Measurements from ENCODE around the gene FSIP1.
A peak's percentile ranks its signal among the peaks of the same experiment; 100 is the strongest.

FSIP1 gene

GRCh38 chr15:39623529-39623931 lies 159.1 kb downstream of the FSIP1 start:
- DNase-seq (ENCODE audit: low spot score) (no peak), FAIRE-seq (no peak)

- no peak for DNase-seq (ENCODE audit: low spot score)
- FAIRE-seq = no peak
These were observed 159.8 kb downstream of the FSIP1 start for GRCh38 chr15:39622660-39623516.

- DNase-seq (ENCODE audit: low spot score) (no peak), FAIRE-seq (no peak)
These were observed 160.7 kb downstream of the FSIP1 start for GRCh38 chr15:39621976-39622375.

- FAIRE-seq (no peak), DNase-seq (ENCODE audit: low spot score) (no peak)
These were observed 161.4 kb downstream of the FSIP1 start for GRCh38 chr15:39621210-39621609.

- FAIRE-seq = no peak
- no peak for DNase-seq (ENCODE audit: low spot score)
These were observed 164.4 kb downstream of the FSIP1 start for GRCh38 chr15:39618063-39618823.

GRCh38 chr15:39616731-39617455 lies 165.7 kb downstream of the FSIP1 start:
- FAIRE-seq (peak; percentile 87), DNase-seq (ENCODE audit: low spot score) (peak; percentile 40)

- FAIRE-seq = no peak
These were observed 168.8 kb downstream of the FSIP1 start for GRCh38 chr15:39613861-39614260.

GRCh38 chr15:39613271-39613670 lies 169.4 kb downstream of the FSIP1 start:
- FAIRE-seq = no peak
- no peak for DNase-seq (ENCODE audit: low spot score)

More at GRCh38 chr15:39613861-39614260, 168.8 kb downstream of the FSIP1 start:
- DNase-seq (ENCODE audit: low spot score) = no peak

GRCh38 chr15:39610665-39611064 lies 172.0 kb downstream of the FSIP1 start:
- FAIRE-seq (no peak), DNase-seq (ENCODE audit: low spot score) (no peak)

GRCh38 chr15:39609166-39609916 lies 173.3 kb downstream of the FSIP1 start:
- DNase-seq (ENCODE audit: low spot score) (no peak), FAIRE-seq (no peak)

- FAIRE-seq (no peak), DNase-seq (ENCODE audit: low spot score) (no peak)
These were observed 174.2 kb downstream of the FSIP1 start for GRCh38 chr15:39608185-39609139.

GRCh38 chr15:39605146-39605545 lies 177.5 kb downstream of the FSIP1 start:
- FAIRE-seq (no peak), DNase-seq (ENCODE audit: low spot score) (no peak)

- DNase-seq (ENCODE audit: low spot score) = no peak
- no peak for FAIRE-seq
These were observed 180.5 kb downstream of the FSIP1 start for GRCh38 chr15:39602143-39602542.

GRCh38 chr15:39599871-39600270 lies 182.8 kb downstream of the FSIP1 start:
- FAIRE-seq = no peak

GRCh38 chr15:39598958-39599845 lies 183.4 kb downstream of the FSIP1 start:
- DNase-seq (ENCODE audit: low spot score) = no peak
- no peak for FAIRE-seq

More at GRCh38 chr15:39599871-39600270, 182.8 kb downstream of the FSIP1 start:
- DNase-seq (ENCODE audit: low spot score) = no peak

- no peak for DNase-seq (ENCODE audit: low spot score)
- FAIRE-seq = no peak
These were observed 184.3 kb downstream of the FSIP1 start for GRCh38 chr15:39598186-39598850.

GRCh38 chr15:39597751-39598185 lies 184.9 kb downstream of the FSIP1 start:
- FAIRE-seq = no peak

GRCh38 chr15:39597336-39597735 lies 185.3 kb downstream of the FSIP1 start:
- FAIRE-seq (no peak), DNase-seq (ENCODE audit: low spot score) (no peak)

More at GRCh38 chr15:39597751-39598185, 184.9 kb downstream of the FSIP1 start:
- no peak for DNase-seq (ENCODE audit: low spot score)

All from RCC 7860 (cell line).